ENCODE results near the gene ERCC2.

GRCh38 chr19:45349430-45349941 lies 20.9 kb downstream of the ERCC2 start:
- TF ChIP-seq CTCF (IDR thresholded peaks at IDR 0.05) (no peak), EZH2 (IDR thresholded peaks at IDR 0.05) (no peak)
